MM.1S (cell line): Measurements from ENCODE around the gene HEBP1.

Experiments used
- EZH2 ChIP-seq: fragments of 300-600 bp; sonication (generic); optimal IDR thresholded peaks from 2 replicates; pipeline ENCODE3; 2017; ENCODE audit warnings: low read depth, mild to moderate bottlenecking, antibody characterized with exemption, low read length, mixed read lengths
- EZH2phosphoT487 ChIP-seq: fragments of 300-600 bp; sonication (generic); IDR thresholded peaks from 2 replicates; pipeline ENCODE4 v1.6.1; 2018; ENCODE audit warnings: antibody characterized with exemption, low read length
- TF ChIP-seq, protein P1 (sequence below): fragments of 300-600 bp; sonication (generic); IDR thresholded peaks from 2 replicates; pipeline ENCODE4 v1.5.1; 2016; ENCODE audit warnings: antibody characterized with exemption, low read length, mixed read lengths

DNA sequence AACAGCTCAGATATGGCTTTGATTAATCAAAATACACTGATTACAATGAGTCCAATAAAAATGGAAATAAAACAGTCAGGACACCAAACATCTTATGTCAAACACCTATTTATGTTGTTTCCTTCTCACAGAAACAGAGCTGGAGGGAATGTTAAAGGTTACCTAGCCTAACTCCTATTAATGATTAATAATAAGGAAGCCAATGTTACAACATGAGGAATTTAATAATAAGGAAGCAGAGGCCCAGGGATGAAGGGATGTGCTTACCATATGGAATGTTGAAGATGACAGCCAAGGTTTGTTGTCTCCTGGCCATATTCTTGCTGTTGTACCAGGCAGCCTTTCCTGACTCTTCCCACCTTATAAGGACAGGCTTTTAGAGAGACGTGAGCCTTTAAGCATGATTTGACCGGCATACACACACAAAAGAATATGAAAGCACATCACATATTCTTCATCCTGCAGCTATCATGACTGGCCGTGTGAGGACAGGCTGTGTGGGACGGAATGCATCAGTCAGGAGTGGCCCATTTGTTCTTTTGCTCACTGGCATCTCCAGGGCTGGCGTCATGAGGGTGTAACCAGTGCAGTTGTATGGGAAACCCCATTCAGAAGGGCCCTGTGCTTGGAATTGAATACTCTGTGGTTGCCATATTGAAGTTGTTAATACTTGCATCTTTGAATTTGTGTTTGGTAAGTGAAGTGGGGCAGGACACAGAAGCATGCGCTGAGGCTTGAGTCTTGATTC lies 45.0 kb downstream of the HEBP1 start:
- TF ChIP-seq, protein P1, sequence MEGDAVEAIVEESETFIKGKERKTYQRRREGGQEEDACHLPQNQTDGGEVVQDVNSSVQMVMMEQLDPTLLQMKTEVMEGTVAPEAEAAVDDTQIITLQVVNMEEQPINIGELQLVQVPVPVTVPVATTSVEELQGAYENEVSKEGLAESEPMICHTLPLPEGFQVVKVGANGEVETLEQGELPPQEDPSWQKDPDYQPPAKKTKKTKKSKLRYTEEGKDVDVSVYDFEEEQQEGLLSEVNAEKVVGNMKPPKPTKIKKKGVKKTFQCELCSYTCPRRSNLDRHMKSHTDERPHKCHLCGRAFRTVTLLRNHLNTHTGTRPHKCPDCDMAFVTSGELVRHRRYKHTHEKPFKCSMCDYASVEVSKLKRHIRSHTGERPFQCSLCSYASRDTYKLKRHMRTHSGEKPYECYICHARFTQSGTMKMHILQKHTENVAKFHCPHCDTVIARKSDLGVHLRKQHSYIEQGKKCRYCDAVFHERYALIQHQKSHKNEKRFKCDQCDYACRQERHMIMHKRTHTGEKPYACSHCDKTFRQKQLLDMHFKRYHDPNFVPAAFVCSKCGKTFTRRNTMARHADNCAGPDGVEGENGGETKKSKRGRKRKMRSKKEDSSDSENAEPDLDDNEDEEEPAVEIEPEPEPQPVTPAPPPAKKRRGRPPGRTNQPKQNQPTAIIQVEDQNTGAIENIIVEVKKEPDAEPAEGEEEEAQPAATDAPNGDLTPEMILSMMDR, result no peak
- TF ChIP-seq EZH2phosphoT487 (no peak), EZH2 (no peak)
